Femur (tissue), 1 donor: Measurements from ENCODE around the gene CTPS2.
"Not testable (repeated sequence)": the region's sequence is repeated elsewhere in the genome, so short reads cannot be mapped to it uniquely, and the experiment has no call there.

Experiments
- DNase-seq: peaks from one replicate; pipeline ENCODE4 v3.0.0-alpha.2; 2017

Gene CTPS2

DNA sequence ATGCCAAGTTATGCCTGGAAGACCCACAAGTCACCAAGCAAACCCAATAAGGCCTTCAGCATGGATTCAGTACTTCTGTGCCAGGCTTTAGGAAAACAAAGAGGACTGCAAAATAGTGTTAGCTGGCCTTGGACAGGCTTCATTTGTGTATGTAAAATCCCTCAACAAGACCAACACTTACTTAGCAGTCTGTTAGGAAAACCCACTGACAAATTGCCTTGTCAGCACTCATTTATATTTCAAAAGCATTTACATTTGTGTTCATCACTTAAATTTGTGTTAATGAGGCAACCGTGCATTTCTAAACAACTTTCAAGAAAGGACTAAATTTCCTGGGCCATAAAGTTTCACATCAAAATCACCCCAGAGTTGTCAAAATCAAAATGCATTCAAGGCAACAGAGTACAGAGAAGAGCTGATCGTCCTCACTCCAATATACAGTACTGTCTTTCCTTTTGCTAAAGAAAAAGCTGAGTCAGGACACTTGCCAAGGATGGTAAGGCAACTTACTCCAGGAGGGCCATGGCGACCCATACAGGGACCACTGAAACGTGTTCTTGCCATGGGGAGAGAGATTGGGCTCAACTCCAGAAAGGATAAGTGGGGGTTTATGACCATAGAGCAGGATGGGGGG, 61.0 kb downstream of the CTPS2 start:
- DNase-seq, result no peak

DNA sequence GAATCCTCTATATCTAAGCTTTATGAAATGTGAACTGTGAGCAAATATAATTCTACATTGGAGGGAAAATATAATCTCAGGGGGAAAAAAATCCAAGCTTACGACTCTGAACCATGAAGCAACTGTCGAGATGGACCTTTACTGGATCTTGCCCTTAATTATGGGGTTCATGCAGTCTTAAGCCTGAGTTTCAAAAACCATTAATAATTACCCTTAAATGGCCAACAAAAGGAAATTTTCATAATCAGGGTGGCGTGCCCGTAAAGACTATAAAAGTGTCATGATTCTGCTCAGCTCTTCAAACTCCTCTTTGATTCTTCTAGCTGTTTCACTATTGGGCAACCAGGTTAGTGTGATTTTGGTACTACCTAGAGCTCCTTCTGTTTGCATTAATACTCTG, 62.6 kb downstream of the CTPS2 start, which contains the start of gene S100G:
S100G (plus strand) TSS at position 301 of the 400 bp plus-strand sequence. CDS start 849 bp downstream, outside the sequence.
- DNase-seq, result no peak

DNA sequence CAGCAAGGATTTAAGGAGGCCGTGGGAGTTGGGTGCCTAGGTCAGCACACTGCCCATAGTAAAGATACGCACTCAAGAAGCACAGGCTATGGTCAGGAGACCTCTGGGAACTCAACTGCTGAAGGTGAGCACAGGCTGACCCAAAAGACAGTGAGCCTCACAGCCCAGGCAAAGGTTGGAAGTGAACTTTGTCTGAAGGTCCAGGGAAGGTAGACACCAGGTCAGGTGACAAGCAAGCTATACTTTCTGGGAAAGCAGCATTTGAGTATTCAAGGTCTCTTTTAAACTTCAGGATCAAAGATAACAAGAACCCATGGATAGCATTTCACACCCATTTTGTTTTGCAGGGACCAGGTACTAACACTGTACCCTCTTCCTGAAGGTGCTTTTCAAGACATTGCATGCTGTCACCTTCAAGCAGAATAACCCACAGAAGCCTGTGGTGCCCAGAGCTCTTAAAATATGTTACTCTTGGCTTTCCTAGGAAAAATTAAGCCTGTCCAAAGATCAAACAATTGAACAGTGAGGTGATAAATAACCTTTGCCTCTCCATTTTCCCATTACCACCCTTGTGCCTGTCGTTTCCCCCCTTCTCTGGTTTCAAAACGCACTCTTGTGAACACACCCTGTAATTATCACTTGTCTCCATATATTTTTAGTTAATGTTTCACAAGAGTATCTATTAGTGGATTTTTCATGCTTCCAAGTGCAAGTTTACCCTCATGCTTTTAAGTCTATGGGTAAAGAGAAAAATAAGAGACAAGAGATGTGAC, 65.9 kb downstream of the CTPS2 start:
- no peak for DNase-seq

DNA sequence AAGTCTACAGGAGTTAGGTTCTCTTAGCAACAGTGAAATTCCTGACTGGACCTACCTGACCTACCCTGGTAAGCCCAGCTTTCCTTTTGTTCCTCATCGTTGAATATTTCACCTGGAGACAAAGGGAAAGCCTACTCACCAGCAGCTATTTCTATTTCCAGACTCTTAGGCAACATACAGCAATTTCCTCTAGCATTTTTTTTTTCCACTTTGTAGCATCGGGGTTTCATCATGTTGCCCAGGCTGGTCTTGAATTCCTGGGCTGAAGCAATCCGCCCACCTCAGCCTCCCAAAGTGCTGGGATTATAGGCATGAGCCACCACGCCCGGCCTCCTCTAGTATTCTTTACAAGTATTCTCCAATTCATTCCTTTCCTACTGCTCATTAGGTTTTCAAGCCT, 69.3 kb downstream of the CTPS2 start:
- DNase-seq, result no peak

DNA sequence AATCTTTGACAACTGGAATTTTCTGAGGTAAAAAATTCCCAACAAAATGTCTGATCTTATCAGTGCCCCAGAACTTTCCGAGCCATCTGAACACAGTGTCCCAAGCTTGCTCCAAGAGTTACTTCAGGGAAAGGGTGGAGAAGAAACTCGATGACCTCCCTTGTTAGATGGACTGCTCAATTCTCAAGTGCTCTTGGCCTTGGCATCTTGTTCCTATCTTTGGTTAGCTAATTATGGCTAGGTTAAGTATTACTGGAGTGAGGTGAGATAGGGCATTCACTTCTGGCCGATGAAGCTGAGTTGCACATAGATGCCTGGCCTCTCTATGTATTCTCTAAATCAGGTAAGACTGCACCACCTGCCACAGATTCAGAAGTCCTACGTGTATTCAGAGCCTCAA, 71.6 kb downstream of the CTPS2 start:
- no peak for DNase-seq

DNA sequence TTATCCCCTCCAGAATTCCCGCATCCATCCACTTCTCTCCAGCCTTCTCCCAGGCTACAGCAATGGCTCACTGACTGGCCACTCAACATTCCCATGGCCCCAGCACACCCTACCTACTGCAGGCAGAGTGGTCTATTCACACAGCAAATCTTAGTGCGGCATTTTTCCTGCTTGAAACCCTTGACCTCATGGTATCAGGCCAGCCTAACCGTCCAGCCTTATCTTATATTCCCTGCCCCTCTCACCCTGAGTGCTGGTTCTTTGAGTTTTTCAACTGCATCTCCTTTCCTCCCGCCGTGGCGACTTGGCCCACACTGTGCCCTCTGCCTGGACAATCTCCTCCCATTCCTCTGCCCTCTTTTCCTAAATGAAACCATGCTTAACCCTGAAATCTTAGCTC, 72.5 kb downstream of the CTPS2 start:
- DNase-seq, result no peak

DNA sequence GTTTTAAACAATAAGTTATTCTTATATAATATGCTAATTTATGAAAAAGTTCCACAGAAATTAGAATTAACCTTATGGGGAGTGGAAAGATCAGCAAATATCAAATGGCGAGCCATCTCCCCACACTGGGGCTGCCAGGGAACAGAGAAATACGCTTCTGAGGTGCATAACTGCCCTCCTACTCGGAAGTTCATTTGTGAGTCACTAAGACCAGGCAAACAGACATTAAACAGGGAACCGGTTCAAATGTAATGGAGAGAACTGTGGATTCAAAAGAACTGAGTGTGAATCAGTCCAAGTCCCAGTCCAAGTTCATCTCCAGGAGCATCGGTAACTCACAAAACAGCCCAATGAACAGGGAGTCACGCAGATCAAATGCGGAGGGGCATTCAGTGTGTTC, 73.9 kb downstream of the CTPS2 start:
- DNase-seq, result no peak

DNA sequence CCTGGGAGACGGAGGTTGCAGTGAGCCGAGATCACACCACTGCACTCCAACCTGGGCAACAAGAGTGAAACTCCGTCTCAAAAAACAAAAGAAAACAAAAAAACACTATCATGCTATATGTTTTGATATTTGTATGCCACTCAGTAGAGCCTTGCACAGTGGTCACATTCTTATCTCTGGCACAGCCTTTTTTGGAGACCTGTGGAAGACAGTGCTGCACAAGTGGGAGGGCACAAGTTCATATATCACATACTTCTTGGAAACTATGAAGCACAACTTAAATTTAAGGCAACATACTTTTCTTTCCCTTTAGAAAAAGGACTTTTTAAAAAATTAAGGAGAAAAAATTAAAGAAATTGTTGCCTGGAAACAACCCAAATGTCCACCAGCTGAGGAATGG, 76.9 kb downstream of the CTPS2 start:
- DNase-seq, result no peak

DNA sequence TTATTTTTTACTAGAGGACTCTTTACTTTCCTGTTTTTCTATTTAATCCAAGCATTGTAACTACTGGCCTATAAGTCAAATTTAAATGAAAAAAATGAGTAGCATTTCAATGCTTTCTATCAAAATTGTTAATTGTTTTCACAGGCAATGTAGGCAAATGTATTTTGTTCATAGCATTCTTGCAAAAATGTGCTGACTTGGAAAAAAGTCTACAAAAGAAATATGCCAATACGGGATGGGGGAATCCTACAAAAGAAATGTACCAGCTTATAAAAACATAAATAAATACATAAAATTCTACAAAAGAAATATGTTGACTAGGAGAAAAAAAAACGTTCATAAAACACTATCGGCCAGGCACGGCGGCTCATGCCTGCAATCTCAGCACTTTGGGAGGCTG, 77.4 kb downstream of the CTPS2 start:
- DNase-seq, result no peak

DNA sequence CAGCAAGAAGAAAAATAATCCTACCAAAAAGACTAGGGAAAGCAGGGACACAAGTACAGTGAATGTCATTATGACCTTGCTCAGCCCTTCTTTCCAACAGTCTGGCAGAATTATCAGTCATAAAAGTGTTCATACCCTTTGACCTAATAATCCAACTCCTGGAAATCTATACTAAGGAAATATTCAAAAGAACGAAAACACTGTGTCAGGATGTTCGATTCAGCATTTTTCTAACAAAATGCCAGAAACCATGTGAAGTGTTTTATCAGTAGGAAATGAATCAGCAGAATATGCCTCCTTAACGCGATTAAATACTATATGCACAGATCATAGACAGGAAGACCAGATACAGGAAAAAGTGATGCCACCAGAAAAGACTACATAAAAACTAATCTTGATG, 78.7 kb downstream of the CTPS2 start:
- DNase-seq, result no peak

DNA sequence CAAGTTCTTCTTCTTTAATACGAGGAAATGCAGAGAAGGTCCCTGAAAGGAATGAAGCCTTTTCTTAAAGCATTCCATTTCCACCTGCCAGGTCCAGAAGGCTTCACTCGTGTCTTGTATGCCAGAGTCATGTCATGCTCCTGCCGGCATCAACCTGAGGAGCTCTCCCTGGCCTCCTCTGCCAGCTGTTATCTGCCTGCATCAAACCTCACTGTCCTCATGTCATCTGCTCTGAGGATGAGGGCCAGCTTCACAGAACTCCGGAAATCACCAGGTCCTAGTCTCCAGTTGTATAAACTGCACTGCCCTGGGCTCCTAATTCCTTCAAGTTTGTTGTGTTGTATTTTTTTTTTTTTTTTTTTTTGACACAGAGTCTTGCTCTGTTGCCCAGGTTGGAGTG, 82.6 kb downstream of the CTPS2 start:
- DNase-seq, result no peak

DNA sequence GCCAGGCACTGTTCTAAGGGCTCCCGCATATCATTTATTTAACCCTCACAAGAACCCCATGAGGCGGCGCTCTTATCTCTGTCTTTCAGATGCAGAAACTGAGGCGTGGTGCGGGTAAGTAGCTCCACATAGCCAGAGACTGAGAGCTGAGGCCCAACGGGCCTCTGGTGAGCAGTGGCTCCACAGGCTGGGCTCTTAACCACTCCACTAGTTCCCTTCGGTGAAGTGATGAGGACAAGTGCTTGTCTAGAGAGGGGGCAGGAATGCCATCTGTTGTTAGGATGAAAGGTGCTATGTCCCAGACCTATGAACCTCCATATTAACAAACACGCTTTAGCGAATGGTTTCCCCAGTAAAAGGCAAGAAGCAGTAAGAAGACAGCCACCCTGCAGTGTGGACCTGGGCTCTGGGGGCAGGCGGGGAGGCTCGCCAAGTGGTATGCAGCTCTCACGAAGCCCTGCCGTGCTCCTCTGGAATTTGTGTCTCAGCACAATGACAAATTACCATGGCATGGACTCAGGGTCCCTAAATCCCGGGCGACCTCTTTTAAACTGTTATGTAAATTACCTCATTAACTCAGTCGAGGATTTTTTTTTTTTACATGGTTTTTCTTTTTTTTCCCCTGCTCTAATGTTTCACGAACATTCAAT, 83.4 kb downstream of the CTPS2 start:
- DNase-seq, result no peak

DNA sequence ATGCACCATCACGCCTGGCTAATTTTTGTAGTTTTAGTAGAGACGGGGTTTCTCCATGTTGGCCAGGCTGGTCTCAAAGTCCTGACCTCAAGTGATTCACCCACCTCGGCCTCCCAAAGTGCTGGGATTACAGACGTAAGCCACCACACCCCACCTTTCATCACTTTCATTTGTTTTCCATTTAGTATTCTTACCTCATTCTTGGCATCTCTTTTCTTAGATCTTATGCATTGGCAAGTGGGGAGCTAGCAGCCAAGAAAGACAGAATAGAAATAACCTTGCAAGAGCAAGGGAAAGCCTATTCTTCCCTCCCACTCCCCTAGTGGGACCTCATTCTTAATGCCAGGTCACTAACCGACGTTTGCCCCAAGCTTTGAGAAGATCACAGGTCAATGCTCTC, 84.0 kb downstream of the CTPS2 start:
- DNase-seq, result not testable (repeated sequence)

DNA sequence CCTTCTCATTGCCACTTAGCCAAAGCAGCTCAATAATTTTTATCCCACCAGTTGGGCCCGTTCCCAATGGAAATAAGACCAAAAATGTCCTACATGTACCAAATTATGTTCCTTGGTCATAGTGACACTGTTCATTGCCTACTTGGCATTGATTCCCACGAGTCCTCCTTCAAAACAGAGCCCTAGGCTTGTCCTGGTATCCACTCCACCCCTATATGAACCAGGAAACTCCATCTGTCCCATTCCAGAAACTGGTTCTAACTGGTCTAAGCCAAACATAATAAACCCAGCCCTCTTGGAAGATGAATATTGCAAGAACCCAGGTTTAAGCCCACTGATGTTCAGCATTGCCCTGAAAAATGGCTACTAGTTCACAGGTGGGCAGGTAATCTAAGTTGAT, 93.4 kb downstream of the CTPS2 start:
- no peak for DNase-seq

DNA sequence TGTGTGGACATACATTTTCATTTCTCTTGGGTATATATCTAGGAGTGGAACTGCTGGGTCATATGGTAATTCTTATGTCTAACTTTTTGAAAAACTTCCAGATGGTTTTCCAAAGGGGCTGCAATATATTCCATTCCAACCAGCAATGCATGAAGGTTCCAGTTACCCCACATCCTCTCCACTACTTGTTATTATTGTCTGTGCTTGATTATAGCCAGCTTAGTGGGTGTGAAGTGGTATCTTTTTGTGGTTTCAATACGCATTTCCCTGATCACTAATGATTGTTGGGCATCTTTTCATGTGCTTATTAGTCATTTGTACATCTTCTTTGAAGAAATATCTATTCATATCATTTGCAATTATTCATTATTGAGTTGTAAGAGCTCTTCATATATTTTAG, 94.0 kb downstream of the CTPS2 start:
- DNase-seq, result no peak

DNA sequence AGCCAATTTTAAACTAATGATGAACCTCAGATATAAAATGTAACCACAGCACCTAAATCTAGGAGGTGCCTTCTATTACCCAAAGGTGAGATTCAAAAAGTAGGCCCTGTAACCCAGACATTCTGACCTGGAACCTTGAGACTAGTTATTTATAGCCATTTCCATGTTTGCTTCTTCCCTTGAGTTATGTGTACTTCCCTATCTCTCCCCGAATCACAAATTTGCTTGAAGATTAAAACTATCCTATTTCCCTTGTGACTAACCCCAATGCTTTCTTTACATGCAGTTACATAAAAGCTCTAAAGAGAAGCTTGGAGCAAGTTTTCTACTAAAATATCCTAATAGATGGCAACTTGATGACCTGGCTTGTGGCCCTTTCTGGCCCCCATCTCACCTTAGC, 95.1 kb downstream of the CTPS2 start:
- no peak for DNase-seq

DNA sequence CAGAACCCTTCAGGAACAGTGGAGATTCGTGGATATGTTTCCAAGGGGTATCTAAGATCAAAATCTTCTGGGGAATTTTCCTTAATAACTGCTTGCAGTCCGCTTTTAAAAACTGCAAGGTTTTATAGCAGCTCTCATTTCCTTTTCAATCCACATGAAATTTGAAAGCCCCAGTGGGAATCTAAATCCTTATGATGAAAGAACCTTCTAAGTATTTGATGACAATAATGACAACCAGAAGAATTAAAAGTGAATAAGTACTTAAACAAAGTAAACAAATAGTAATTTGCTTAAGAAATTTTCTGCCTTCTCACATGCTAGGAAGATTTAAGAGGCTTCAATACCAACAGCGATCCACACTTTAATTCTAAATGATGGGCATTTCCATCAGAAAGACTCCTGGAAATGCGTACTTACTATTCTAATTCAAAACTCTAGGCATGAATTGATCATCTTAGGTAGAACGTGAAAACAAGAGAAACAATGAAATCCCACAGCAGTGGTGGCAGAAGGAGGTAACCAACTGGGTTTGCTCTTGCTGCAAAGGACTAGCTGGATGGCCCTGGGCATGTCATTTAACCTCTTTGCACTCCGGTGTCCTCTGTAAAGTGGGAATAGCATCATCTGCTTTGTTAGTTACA, 100.1 kb downstream of the CTPS2 start:
- no peak for DNase-seq

DNA sequence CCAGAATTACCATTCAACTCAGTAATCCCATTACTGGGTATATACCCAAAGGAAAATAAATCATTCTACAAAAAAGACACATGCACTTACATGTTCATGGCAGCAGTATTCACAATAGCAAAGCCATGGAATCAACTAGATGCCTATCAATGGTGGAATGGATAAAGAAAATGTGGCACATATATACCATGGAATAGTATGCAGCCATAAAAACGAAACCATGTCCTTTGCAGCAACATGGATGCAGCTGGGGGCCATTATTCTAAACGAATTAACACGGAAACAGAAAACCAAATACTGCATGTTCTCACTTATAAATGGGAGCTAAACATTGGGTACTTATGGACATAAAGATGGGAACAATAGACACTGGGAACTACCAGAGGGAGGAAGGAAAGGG, 101.8 kb downstream of the CTPS2 start:
- not testable (repeated sequence) for DNase-seq

DNA sequence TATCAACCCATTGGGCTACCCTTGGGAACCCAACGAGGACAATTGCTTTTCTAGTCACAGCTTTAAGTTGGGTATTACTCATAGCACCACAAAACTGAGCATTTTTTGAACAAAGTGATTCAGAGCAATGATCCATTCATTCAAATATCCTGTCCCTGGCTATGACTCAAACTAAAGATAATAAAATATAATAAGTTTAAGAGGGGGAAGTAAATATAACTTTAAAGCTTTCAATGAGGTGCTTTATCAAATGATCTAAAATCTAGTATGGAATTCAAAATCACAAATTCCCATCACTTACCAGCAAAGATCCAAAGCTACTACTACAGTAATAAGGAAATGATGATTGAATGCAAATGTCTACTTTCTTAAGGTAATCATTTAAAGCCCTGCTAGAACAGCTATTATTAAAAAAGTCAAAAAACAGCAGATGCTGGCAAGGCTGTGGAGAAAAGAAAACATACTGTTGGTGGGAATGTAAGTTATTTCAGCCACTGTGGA, 102.3 kb downstream of the CTPS2 start:
- DNase-seq, result no peak

DNA sequence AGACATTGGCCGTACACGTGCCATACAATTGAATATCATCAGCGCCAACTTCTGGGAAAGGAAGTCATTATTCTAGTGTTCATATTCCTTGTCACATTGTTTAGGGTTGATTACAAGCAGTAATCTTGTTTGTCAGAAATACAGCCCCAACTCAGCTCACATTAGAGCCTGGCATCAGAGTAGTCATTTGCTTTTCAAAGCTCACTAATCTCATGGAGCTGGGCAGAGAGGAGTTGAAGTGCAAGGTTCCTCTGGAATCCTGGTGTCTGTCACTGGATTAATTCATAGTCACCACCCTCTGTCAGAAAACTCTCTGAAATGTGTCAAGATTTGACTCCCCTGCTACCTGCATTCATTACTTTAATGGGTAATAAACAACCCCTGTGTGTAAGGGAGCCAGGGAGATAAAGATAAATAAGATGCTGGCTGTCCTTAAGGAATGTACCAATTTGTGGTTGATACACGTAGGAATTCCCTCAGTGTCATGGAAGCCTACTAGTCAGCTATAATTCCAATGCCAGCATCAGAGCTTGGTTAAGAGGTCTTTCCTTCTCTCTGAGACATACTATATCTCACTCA, 106.2 kb downstream of the CTPS2 start:
- no peak for DNase-seq

DNA sequence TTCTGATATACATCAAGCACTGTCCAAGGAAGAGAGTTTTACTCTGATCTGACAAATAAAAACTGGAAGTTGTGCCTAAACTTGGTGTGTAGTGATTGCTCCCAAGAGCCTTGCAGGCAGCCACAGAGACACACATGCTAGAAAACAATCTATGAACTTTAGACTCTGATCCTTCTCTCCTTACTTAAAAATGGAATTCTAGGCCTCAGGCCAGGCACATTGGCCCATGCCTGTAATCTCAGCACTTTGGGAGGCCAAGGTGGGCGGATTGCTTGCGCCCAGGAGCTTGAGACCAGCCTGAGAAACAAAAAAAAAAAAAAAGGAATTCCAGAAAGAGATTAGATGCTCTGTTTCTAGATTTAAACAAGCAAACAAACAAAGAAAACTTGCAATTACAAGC, 108.1 kb downstream of the CTPS2 start:
- no peak for DNase-seq

DNA sequence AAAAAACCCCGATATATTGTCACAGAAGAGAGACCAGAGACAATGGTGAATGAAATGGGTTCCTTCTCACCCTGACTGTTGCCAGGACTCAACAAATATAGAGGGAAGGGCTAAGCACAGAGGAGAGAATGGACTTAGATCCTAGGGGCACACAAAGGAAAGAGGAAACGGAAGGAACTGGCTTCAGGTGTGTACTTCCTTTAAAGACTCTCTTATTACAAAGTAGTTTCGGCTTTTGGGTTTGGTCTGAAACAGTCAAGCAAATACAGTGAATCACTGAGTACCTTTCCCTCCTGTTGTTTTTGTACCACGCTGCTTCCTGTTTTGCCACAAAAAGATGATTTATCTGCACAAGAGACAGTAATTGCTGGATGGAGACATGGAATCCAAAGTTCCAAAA, 108.6 kb downstream of the CTPS2 start:
- DNase-seq, result no peak

DNA sequence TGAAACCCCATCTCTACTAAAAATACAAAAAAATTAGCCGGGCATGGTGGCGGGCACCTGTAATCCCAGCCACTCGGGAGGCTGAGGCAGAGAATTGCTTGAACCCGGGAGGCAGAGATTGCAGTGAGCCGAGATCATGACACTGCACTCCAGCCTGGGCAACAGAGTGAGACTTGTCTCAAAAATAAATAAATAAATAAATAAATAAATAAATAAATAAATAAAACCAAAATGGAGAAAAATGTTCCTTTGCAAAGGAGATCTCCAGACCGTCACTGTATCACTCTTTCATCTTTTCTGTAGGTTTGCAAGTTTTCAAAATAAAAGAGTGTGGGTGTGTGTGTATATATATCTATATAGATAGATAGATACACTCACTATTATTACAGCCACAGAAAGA, 109.2 kb downstream of the CTPS2 start:
- DNase-seq, result not testable (repeated sequence)
